GM20431 (cell line): Measurements from ENCODE around the gene PTPRN.
"Not testable (repeated sequence)": the region's sequence is repeated elsewhere in the genome, so short reads cannot be mapped to it uniquely, and the experiment has no call there.

Source experiments
- in situ Hi-C: fragments of 300-500 bp; cut with MseI, MboI; formaldehyde crosslinking; loops from one replicate; pipeline ENCODE4 v1.15.0; 2020; ENCODE audit warnings: low sequenced_read_pairs; ENCODE audit not compliant: unreplicated experiment

PTPRN gene

GRCh38 chr2:219273937-219274336 lies 35.3 kb downstream of the PTPRN start:
- in situ Hi-C loops = no loop called here

GRCh38 chr2:219272995-219273394 lies 36.2 kb downstream of the PTPRN start:
- in situ Hi-C loops = no loop called here

DNA sequence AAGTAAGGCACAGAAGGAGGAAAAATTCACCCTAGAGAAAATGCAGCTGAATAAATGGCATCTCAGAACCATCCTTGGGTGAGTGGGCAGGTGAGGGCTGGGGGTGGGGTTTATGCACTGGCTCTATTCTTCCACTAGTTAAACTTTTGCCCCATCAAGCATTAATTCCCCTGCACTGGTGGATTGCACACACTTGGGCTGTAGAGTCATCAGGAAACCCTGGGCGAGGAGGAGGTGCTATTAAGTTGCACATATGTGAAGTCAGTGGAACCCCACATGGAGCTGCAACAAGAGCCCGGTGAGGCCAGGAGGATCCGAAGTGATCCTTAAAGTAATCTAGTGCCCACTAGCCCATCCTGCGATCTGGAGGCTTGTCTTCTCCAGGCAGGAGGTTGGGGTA lies 36.8 kb downstream of the PTPRN start:
- in situ Hi-C loops = no loop called here

DNA sequence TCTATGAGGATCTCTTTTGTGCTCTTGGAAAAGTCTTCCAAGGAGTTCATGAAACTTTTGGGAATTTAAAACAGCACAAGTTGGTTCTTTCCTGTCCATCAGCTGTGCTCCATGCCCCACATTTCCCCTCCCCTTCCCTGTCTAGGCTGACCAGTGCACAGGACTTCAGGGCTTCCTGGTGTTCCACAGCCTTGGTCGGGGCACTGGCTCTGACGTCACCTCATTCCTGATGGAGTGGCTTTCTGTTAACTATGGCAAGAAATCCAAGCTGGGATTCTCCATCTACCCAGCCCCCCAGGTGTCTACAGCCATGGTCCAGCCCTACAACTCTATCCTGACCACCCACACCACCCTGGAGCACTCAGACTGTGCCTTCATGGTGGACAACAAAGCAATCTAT lies 38.2 kb downstream of the PTPRN start:
- in situ Hi-C loops = no loop called here

- in situ Hi-C loops = no loop called here
These were observed 39.2 kb downstream of the PTPRN start for GRCh38 chr2:219270055-219270372.

DNA sequence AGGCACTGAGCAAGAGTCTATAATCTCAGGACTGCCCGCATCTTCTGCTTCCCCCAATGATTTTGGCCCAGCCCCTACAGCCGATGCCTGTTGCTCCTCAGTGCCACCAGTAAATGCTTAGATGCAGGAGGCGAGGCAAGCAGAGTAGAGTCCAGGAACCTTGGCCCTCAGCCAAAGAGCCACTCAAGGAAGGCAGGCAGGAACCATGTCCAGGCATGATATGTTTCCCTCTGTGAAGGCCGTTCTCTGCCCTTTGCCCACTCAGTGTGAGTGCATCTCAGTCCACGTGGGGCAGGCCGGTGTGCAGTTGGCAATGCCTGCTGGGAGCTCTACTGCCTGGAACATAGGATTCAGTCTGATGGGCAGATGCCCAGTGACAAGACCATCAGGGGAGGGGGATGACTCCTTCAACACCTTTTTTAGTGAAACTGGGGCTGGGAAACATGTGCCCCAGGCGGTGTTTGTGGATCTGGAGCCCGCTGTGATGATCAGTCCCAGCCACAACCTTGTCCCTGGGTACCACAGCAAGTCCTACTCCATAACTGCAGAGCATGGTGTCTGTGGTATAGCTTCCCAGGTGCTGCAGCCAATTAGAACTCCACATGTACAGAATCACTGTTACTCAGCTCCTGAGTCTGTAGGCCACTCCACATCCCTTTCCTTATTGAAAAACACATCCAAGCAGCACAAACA lies 39.7 kb downstream of the PTPRN start:
- in situ Hi-C loops = no loop called here

- in situ Hi-C loops = no loop called here
These were observed 40.9 kb downstream of the PTPRN start for GRCh38 chr2:219268294-219268693.

GRCh38 chr2:219266886-219267285 lies 42.3 kb downstream of the PTPRN start:
- in situ Hi-C loops = no loop called here

DNA sequence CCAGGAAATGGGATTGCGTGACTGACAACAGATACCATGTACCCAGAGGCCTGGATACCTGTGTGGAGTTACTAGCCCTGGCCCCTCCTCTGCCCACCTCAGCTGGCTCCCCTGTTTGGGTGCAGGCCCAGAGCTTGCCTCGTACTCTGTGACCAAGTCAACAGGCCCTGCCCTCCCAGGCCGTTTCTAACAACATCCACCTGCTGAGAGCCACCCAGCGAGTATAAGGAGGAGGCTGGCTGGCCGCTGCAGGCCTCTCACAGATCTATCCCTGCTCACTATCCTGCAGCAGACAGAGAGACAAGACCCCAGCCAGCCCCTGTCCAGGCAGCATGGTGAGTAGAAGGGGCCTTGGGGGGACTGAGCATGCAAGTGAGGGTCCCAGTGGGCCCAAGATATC lies 43.0 kb downstream of the PTPRN start:
- in situ Hi-C loops = no loop called here

- in situ Hi-C loops = no loop called here
These were observed 48.0 kb downstream of the PTPRN start for GRCh38 chr2:219261024-219261855.

- in situ Hi-C loops = not testable (repeated sequence)
These were observed 50.3 kb downstream of the PTPRN start for GRCh38 chr2:219258942-219259341.

DNA sequence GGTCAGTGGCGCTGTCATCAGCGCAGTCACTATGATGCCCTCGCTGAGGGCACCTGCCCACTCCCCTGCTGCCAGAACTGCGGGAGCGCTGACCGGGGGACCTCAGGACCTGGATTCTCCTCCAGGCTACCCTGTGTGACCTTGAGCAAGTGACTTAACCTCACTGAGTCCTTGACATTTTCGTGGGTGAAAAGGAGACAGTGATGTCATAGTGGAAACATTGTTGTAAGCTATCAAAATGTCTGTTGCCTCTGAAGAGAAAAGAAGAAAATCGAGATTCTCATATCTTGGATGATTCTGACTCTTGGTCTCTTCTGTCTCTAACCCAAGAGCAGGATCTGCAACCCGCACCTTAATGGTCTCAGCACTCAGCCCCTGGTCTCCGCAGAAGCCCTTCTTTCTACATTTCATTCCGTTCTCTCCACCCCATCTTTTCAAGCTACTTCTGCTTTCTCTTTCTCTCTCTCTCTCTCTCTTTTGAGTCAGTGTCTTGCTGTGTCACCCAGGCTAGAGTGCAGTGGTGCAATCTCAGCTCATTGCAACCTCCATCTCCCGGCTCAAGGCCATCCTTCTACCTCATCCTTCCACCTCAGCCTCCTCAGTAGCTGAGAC lies 54.5 kb downstream of the PTPRN start:
- in situ Hi-C loops = no loop called here

DNA sequence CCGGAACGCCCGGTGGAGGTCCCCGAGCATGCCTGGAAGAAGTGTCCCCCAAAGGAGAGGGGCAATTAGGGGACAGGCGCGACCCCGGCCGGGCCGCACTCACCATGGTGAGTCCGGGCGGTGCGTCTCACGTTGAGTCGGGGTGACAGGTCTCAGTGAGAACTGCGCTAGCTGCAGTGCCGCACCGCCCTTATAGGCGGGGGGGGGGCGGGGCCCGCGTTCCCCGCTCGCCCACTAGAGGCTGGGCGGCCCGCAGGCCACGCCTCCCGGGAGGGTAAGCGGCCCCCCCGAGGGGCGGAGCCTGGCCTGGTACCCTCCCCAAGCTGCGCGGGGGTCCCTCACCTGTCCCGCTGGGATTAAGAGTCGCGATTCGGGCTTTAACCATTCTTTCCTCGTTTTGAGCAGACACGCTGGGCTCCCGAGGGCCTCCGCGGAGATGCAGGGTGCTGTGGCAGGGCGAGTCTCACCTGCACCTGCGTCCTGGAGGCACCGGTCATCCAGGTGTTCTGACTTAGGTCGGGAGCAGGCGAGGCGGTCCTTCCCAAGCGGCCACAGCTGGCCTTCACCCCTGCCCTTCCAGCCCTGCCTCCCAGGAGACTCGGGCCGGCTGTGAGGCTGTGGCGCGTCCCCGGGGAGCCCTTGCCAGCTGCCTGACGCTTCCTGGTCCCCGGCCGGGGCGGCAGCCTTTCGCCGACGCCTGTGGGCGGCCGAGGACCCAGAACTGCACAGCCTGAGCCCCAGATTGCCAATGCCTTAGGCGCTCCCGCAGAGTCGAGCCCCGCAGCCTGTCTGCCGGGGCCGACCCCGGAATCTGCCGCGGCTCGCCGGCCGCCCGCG lies 55.2 kb downstream of the PTPRN start, which contains the start of gene TUBA4A:
Gene TUBA4A (minus strand): TSS at position 166 of the 837 bp plus-strand sequence. CDS start 60 bp downstream, at position 106.
- in situ Hi-C loops = no loop called here

DNA sequence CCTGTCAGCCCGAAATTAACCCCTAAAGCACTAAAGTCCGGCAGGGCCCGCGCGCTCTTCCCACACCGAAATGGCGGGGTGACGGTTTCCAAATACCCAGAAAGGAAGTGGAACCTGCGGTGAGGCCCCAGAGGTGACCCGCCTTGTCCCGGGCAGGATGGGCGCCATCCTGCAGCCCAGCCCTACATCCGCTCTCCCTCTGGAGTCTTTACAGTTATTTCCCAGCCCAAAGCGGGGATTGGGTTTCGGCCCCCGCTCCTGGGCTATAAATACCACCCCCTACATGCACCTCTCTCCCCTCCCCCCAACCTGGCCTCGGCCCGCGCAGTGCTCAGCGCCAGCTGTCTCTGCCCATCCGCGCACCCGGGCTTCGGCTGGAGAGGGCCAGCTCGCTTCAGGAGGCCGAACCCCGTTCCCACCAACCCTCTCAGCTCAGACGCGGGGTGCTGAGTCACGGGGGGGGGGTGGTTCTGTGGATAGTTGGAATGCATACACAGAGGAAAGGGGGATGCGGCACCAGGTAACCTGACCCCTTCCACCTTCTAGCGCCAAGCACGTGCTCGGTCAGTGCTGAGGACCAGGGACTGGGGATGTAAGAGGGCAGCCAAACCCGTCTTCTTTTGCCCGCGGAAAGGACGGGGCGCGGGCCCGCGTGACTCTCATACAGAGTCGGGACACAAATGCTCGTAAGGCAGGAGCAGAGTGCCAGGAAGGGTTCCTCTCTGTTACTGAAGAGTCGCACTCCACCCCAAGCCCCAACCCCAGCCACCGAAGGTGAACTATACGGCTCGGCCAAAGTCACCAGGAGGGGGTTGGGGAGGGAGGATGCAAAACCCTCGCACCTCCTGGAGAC lies 56.1 kb downstream of the PTPRN start, which contains the start of gene TUBA4B:
Gene TUBA4B (plus strand): TSS at position 344 of the 853 bp plus-strand sequence. CDS start 165 bp downstream, at position 509.
- in situ Hi-C loops = no loop called here

DNA sequence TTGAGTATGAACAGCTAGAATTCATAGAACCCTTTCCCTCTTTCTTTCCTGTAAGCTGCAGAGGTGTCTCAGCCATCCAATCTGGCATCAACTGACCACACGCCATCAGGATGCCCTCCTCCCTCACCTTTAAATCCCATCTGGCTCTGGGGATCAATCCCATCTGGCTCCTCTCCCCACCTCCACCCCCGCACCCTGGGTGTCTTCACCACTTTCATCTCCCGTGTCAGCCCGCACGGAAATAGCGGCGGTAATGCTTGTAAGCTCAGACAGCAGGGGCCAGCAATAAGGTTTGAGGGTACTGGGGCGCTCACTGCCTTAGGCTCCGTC lies 56.7 kb downstream of the PTPRN start:
- in situ Hi-C loops = no loop called here

DNA sequence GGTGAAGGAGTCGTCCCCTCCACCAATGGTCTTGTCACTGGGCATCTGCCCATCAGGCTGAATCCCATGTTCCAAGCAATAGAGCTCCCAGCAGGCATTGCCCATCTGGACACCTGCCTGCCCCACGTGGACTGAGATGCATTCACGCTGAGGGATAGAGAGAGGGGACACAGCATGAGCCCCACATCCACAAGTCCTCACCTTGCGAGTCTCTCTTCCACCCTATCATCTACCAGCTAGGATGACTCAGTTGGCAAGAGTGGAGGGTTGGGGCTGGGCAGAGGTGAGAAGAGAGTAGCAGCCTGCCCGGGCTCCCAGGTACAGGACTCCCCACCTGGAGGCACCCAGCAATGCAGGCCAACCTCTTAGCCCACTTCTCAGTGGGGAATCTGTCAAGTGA lies 57.1 kb downstream of the PTPRN start:
- in situ Hi-C loops = no loop called here

DNA sequence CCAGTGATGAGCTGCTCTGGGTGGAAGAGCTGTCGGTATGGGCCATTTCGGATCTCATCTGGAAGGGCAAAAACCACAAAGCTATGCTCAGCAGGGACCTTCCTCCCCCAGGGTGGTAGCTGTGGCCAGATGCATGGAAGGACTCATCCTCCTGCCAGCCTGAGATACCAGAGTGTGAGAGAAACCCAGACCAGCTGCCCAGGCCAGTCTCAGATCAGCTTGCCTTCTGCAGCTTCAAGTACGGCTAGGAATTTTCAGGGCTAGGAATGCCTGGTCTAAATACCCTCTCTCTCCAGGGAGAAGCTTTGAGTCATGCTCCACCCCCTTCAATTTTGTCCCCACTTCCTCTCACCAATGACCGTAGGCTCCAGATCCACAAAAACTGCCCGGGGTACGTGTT lies 57.5 kb downstream of the PTPRN start:
- in situ Hi-C loops = no loop called here

GRCh38 chr2:219250049-219250781 lies 59.0 kb downstream of the PTPRN start:
- in situ Hi-C loops = no loop called here
